ENCODE measurements around the gene PACRG. TPM values are rescaled to one million over a fixed set of nuclear protein-coding genes. Genes with fewer than 3 reads are reported as not detected.

Gene PACRG
- total RNA-seq, 2 experiments from 2014 or later = 0.66 to 0.81 TPM

- Histone ChIP-seq H3K27me3 (ENCODE audit: control insufficient read depth in 1 of 2, insufficient read depth in 2 of 2, low read length in 2 of 2) (peaks cover 0 to 2% of the 10 kb centered on the region in 2 experiments), H3K27ac (ENCODE audit: low read depth in 1 of 2, low read length in 2 of 2) (no peak overlapping the region), H3K9me3 (ENCODE audit: control insufficient read depth in 1 of 2, insufficient read depth in 1 of 2, low read length in 2 of 2) (peaks cover 0 to 9% of the 10 kb centered on the region in 2 experiments), H3K4me3 (ENCODE audit: low read length) (no peak overlapping the region), H3K4me1 (ENCODE audit: insufficient read depth, low read length) (no peaks in the 10 kb centered on the region), H3K36me3 (ENCODE audit: insufficient read depth, low read length) (no peaks in the 10 kb centered on the region)
- intact Hi-C loops (cut with DNase I, micrococcal nuclease) = no loop called here
- Mint-ChIP-seq H3K27ac (no peak overlapping the region), H3K4me1 (ENCODE audit: low read depth) (no peaks in the 10 kb centered on the region), H3K9me3 (no peaks in the 10 kb centered on the region), H3K27me3 (peaks cover 6% of the 10 kb centered on the region), H3K4me3 (no peak overlapping the region), H3K36me3 (ENCODE audit: low read depth) (no peaks in the 10 kb centered on the region)
- ChIA-PET POLR2A (no interaction called here), CTCF (interaction anchor here (0.5 kb wide), 1 partner anchor 547 kb away, joined by 3 read pairs; no protein-coding TSS in a partner anchor)
- no peak for TF ChIP-seq CTCF (IDR thresholded peaks at IDR 0.05)
- ATAC-seq (ENCODE audit: poor library complexity) (no peak), DNase-seq (no peak)
Observed at GRCh38 chr6:163183806-163184205, 456.0 kb downstream of the PACRG start.

GRCh38 chr6:163185744-163186143 is 458.0 kb downstream of the PACRG start:
- Mint-ChIP-seq H3K4me1 (ENCODE audit: low read depth) (no peaks in the 10 kb centered on the region), H3K27me3 (peaks cover 6% of the 10 kb centered on the region), H3K4me3 (no peak overlapping the region), H3K36me3 (ENCODE audit: low read depth) (no peaks in the 10 kb centered on the region), H3K9me3 (no peaks in the 10 kb centered on the region), H3K27ac (no peak overlapping the region)
- H3K27me3 ChIP-seq (ENCODE audit: control insufficient read depth in 1 of 2, insufficient read depth in 2 of 2, low read length in 2 of 2) = no peaks in the 10 kb centered on the region
- no peak overlapping the region for H3K4me3 ChIP-seq (ENCODE audit: low read length)
- POLR2A ChIA-PET = no interaction called here
- no peaks in the 10 kb centered on the region for H3K4me1 ChIP-seq (ENCODE audit: insufficient read depth, low read length)
- TF ChIP-seq CTCF (IDR thresholded peaks at IDR 0.05) = no peak
- H3K9me3 ChIP-seq (ENCODE audit: control insufficient read depth in 1 of 2, insufficient read depth in 1 of 2, low read length in 2 of 2) = peaks cover 0 to 9% of the 10 kb centered on the region in 2 experiments
- H3K27ac ChIP-seq (ENCODE audit: low read depth in 1 of 2, low read length in 2 of 2) = no peak overlapping the region
- CTCF ChIA-PET = no interaction called here
- no peak for ATAC-seq (ENCODE audit: poor library complexity)
- DNase-seq = no peak
- H3K36me3 ChIP-seq (ENCODE audit: insufficient read depth, low read length) = no peaks in the 10 kb centered on the region
- intact Hi-C loops (cut with DNase I, micrococcal nuclease) = no loop called here

GRCh38 chr6:163186527-163186926 is 458.8 kb downstream of the PACRG start:
- no peak for DNase-seq
- Histone ChIP-seq H3K9me3 (ENCODE audit: control insufficient read depth in 1 of 2, insufficient read depth in 1 of 2, low read length in 2 of 2) (peaks cover 0 to 9% of the 10 kb centered on the region in 2 experiments), H3K4me3 (ENCODE audit: low read length) (no peak overlapping the region), H3K36me3 (ENCODE audit: insufficient read depth, low read length) (no peaks in the 10 kb centered on the region), H3K4me1 (ENCODE audit: insufficient read depth, low read length) (no peaks in the 10 kb centered on the region), H3K27me3 (ENCODE audit: control insufficient read depth in 1 of 2, insufficient read depth in 2 of 2, low read length in 2 of 2) (no peaks in the 10 kb centered on the region), H3K27ac (ENCODE audit: low read depth in 1 of 2, low read length in 2 of 2) (no peak overlapping the region)
- Mint-ChIP-seq H3K27me3 (peaks cover 6% of the 10 kb centered on the region), H3K9me3 (no peaks in the 10 kb centered on the region), H3K4me1 (ENCODE audit: low read depth) (no peaks in the 10 kb centered on the region), H3K36me3 (ENCODE audit: low read depth) (no peaks in the 10 kb centered on the region), H3K4me3 (no peak overlapping the region), H3K27ac (no peak overlapping the region)
- ATAC-seq (ENCODE audit: poor library complexity) = no peak
- no peak for TF ChIP-seq CTCF (IDR thresholded peaks at IDR 0.05)
- CTCF ChIA-PET = no interaction called here
- intact Hi-C loops (cut with DNase I, micrococcal nuclease) = no loop called here
- POLR2A ChIA-PET = no interaction called here
